Prostate gland (tissue), 2 donors: ENCODE results near the gene CACNA1B.

Experiments used
- CTCF ChIP-seq, 4 experiments: fragments of 200-600 bp in 2 of 4; fragments of 450-650 bp in 2 of 4; sonication (generic) in 2 of 4; IDR thresholded peaks; 1 replicate in 3 of 4; 2 replicates in 1 of 4; pipeline ENCODE4 v1.5.1; 2016 to 2019; ENCODE audit warnings: antibody characterized with exemption in 4 of 4, mild to moderate bottlenecking in 2 of 4, moderate library complexity in 2 of 4
- POLR2AphosphoS5 ChIP-seq: sonication (generic); formaldehyde crosslinking; IDR thresholded peaks from one replicate; pipeline ENCODE4 v1.6.1; 2017; ENCODE audit warnings: antibody characterized with exemption

GRCh38 chr9:138103111-138103848 lies 225.7 kb downstream of the CACNA1B start:
- no peak for TF ChIP-seq CTCF (IDR thresholded peaks at IDR 0.05)
- TF ChIP-seq POLR2AphosphoS5, result no peak
